Adrenal gland (tissue), 5 donors: ENCODE measurements around the gene NSMF.

Source experiments
- CTCF ChIP-seq, 6 experiments: fragments of 450-650 bp in 4 of 6; fragments of 200-600 bp in 2 of 6; sonication (generic) in 1 of 6; IDR thresholded peaks; 1 replicate in 5 of 6; 2 replicates in 1 of 6; pipeline versions ENCODE4 v1.5.1 to v1.8.0; 2016 to 2021; ENCODE audit warnings: antibody characterized with exemption in 6 of 6, mild to moderate bottlenecking in 2 of 6, moderate library complexity in 1 of 6
- POLR2A ChIP-seq, 2 donors: fragments of 450-650 bp; IDR thresholded peaks; one replicate each; pipeline ENCODE4 v1.6.1; 2017; ENCODE audit warnings: antibody characterized with exemption in 2 of 2, mild to moderate bottlenecking in 2 of 2, moderate library complexity in 1 of 2
- donor health status: DM: no; HTN: no; CAD: no.

GRCh38 chr9:137447722-137448601 lies 11.2 kb downstream of the NSMF start:
- TF ChIP-seq POLR2A (IDR thresholded peaks at IDR 0.05) = no peak
- TF ChIP-seq CTCF (IDR thresholded peaks at IDR 0.05) = no peak
